ENCODE results near the gene ANGPT4. TPM values are rescaled to one million over a fixed set of nuclear protein-coding genes. Genes with fewer than 3 reads are reported as not detected.

The ANGPT4 gene
- total RNA-seq, 1 experiment from 2014 or later: under 0.01 TPM

- DNase-seq (ENCODE audit: low read depth): no peak
These were observed 24.8 kb upstream of the ANGPT4 start for GRCh38 chr20:940926-941325.

- DNase-seq (ENCODE audit: low read depth): no peak
These were observed 23.5 kb upstream of the ANGPT4 start for GRCh38 chr20:939606-940005.

GRCh38 chr20:934186-934840, 18.2 kb upstream of the ANGPT4 start:
- no peak for DNase-seq (ENCODE audit: low read depth)

- DNase-seq (ENCODE audit: low read depth): no peak
These were observed 16.9 kb upstream of the ANGPT4 start for GRCh38 chr20:933029-933428.

- no peak for DNase-seq (ENCODE audit: low read depth)
These were observed 15.3 kb upstream of the ANGPT4 start for GRCh38 chr20:931401-931800.

GRCh38 chr20:926670-927069, 10.5 kb upstream of the ANGPT4 start:
- DNase-seq (ENCODE audit: low read depth): no peak

- DNase-seq (ENCODE audit: low read depth): no peak
These were observed 9.4 kb upstream of the ANGPT4 start for GRCh38 chr20:925516-925915.

GRCh38 chr20:924639-925038, 8.5 kb upstream of the ANGPT4 start:
- no peak for DNase-seq (ENCODE audit: low read depth)

GRCh38 chr20:922781-923180, 6.6 kb upstream of the ANGPT4 start:
- no peak for DNase-seq (ENCODE audit: low read depth)

- DNase-seq (ENCODE audit: low read depth): no peak
These were observed 4.9 kb upstream of the ANGPT4 start for GRCh38 chr20:921068-921467.

GRCh38 chr20:920311-920710, 4.2 kb upstream of the ANGPT4 start:
- DNase-seq (ENCODE audit: low read depth): no peak

GRCh38 chr20:919491-919916, 3.4 kb upstream of the ANGPT4 start:
- DNase-seq (ENCODE audit: low read depth): peak; percentile 57

GRCh38 chr20:917416-917815, 1.3 kb upstream of the ANGPT4 start:
- DNase-seq (ENCODE audit: low read depth): no peak

- DNase-seq (ENCODE audit: low read depth): no peak
These were observed 691 bp upstream of the ANGPT4 start for GRCh38 chr20:916825-917224.

- peak; percentile 48 for DNase-seq (ENCODE audit: low read depth)
These were observed 1.2 kb downstream of the ANGPT4 start for GRCh38 chr20:914727-915498.

GRCh38 chr20:913306-913849, 2.8 kb downstream of the ANGPT4 start:
- no peak for DNase-seq (ENCODE audit: low read depth)

GRCh38 chr20:911882-912600, 4.1 kb downstream of the ANGPT4 start:
- no peak for DNase-seq (ENCODE audit: low read depth)

GRCh38 chr20:910870-911770, 5.0 kb downstream of the ANGPT4 start:
- DNase-seq (ENCODE audit: low read depth): peak; percentile 57

- no peak for DNase-seq (ENCODE audit: low read depth)
These were observed 5.8 kb downstream of the ANGPT4 start for GRCh38 chr20:910132-910869.

- no peak for DNase-seq (ENCODE audit: low read depth)
These were observed 6.5 kb downstream of the ANGPT4 start for GRCh38 chr20:909641-910040.

All from Daoy (cell line).